NCI-H526 treated with DMSO at 0.1 percent for 48 hours (cell line): ENCODE measurements around the gene SF3B2.
"Not testable (repeated sequence)": the region's sequence is repeated elsewhere in the genome, so short reads cannot be mapped to it uniquely, and the experiment has no call there.

Source experiments
- DNase-seq: peaks from one replicate; lab custom pipeline; 2025; lab: John Stamatoyannopoulos, UW

SF3B2 gene

DNA sequence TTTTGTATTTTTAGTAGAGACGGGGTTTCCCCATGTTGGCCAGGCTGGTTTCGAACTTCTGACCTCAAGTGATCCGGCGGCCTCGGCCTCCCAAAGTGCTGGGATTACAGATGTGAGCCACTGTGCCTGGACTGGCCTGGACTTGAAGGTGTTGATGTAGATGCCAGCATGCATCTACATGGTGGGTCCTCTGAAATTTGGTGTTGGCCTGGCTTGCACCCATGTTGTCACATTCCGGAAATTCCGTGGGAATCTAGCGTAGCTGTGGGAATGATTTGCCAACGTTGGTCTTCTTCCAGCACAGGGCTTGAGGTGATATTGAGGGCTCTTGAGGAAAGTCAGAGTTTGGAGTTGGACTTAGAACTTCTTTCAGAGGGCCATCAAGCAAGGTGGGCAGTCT is 24.4 kb downstream of the SF3B2 start:
- no peak for DNase-seq

DNA sequence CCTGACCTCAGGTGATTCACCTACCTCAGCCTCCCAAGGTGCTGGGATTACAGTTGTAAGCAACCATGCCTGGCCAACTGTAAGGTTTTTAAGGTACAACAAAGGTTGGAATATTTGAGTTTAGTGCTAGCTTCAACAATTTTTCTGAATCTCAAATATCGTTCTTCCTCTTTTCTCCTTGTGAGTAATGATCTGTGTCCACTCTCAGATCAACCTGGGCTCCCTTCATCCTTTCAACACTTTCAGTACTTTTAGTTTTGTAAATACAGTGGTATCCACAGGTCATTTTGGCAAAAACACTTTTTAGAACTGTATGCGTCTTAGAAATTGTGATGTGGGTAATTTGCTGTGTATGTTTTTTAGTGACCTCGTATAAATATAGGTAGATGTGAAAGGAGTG is 25.8 kb downstream of the SF3B2 start:
- no peak for DNase-seq

DNA sequence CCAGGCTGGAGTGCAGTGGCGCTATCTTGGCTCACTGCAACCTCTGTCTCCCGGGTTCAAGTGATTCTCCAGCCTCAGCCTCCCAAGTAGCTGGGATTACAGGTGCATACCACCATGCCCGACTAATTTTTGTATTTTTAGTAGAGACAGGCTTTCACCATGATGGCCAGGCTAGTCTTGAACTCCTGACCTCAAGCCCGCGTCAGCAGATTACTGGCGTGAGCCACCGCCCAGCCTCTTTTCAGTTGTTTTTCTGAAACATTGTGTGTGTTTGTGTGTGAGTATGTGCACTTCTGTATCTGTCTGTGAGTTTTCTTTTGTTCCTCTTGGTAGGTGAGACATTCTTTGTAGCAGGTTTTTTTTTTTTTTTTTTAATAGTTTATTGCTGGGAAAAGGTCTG is 26.8 kb downstream of the SF3B2 start:
- DNase-seq, result not testable (repeated sequence)

DNA sequence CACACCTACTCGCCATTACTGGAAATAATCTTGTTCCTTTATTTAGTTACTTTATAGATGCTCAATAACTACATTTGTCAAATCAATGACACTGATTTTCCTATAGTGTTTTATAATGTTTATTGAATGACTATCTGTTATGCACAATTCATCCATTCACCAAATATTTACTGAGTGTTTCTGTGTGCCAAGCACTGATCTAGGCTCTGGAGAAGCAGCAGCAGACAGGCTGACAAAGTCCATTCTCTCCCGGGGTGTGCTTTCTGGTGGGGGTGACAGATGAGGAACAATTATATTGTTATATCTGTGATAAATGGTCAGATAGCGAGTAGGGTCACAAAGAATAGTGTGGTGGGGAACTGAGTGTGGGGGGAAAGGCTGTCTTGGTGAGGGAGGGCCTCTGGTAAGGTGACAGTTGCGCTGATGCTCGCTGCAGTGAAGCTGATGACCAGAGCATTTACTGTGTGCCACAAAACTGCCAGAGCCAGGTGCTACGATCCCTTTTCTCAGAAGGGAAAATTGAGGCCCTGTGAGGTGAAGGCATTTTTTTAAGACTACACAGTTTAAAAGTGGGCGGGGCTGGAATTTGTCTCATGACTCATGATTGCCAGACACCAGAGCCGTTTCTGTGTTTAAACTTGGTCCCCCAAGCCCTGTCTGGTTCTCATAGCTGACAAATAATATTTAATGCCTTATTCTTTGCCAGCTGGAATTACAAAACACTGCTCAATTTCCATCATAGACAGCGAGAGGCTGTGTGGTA is 28.1 kb downstream of the SF3B2 start:
- DNase-seq, result no peak

DNA sequence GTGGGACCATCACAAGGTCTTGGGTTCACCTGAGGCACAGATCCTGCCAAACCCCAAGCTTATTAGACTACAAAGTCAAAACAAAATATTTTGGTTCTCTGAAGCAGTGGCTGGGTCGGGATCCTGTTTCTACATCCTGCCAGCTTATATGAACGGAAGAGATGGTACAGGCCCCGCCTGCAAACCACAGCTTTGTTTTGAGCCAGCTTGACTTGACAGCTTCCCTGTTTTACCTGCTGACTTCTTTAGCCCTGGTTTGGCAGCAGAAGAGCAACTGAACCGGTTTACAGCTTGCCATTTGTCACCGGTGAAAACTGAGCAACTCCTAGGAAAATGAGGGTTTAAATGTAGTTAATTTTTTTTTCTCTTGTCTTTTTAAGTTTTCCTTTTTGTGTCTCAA is 29.3 kb downstream of the SF3B2 start:
- peak; percentile 36 for DNase-seq

DNA sequence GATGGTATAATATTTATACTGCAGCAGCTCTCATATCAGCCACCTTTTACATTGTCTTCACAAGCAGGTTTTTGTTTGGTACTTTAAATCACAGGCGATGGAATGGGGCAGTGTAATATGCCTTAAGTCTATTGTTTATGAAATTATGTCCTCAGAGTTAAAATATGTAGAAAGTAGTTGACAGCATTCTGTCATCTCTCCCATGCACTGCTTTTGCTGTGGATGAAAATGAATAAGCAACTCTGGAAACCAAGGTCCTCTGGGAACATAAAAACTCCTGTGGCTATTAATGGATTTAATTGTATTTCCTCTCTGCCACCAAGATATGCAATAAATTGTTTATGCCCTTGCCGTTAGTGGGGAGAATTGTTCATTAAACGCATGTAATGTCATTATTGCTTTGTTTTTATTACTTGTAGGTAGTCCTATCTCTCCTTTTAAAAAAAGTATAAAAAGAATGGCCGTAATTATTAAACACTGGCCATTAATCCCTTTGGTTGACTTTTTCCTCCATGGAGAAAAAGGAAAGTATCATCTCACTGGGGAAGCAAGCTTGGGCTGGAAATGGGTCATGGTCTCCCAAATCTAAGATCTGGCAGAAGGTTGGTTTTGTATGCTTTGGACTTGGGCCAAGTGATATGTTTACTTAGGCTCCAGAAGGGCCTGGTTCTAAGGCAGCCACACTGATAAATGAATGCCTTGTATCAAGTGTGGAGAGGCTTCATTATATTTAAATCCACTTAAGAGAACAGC is 31.0 kb downstream of the SF3B2 start:
- peak; percentile 58 for DNase-seq

DNA sequence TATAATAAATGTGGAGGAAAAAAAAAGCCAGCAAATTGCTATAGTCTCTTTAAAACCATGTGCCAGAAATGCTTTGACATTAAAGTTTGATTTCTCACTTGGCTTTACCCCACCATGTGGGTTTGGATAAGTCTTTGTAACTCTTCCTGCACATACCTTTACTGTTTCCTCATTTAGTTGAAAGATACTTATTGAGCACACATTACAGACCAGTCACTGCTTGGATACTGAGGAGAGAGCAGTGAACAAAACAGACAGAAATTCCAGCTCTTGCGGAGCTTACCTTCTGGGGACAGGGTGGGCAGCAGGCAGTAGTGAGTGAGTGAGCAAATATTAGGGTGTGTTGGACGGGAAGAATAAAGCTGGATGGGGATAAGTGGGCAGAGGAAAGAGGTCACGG is 31.6 kb downstream of the SF3B2 start:
- no peak for DNase-seq

DNA sequence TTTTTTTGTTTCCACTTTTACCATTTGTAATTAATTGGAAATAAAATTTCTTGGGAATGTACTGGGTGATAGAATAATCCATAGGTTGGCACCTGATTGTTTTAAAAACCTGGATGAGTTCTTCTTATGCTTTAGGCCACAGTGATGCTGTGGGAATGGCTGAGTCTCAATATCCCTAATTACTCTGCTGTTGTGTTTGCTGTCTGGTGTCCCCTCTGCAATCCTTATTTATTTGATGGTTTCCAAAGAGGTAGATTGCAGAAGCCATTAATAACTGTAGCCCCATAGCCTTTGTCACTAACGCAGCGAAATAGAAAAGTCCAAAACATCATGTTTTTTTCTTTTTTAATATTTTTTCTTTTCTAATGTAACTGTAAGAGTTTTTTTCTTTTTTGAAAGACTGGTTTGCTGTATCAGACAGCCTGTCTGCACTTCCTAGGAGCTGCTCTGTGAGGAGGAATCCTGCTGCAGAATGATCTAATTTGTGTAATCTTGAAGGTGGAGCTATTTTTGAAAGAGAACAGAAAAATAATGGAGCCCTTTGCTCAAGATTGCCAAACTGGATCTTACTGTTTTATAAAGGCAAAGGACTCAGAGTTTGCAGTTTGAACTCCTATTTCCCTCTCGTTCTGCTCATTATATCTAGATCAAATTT is 32.8 kb downstream of the SF3B2 start:
- DNase-seq, result no peak

DNA sequence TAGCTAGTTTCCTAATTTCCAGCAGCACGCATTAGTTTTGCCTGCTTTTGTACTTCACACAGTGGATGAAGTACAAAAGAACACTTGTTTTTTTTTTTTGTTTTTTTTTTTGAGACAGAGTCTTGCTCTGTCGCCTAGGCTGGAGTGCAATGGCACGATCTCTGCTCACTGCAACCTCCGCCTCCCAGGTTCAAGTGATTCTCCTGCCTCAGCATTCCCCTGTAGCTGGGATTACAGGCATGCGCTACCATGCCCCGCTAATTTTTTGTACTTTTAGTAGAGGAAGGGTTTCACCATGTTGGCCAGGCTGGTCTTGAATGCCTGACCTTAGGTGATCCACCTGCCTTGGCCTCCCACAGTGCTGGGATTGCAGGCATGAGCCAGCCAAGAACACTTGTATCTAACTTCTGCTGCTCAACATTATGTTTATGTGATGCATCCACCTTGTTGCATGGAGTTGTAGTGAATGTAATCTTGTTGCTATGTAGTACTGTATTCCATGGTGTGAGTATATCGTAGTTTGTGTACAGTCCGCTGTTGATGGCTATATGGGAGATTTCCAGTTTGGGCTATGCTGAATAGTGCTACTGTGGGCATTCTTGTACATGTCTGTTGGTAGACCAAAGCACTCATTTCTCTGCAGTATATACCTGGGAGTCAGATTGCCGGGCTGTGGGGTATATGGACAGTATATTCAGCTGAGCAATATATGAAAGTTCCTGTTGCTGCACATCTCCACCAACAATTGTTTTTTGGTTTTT is 35.2 kb downstream of the SF3B2 start:
- no peak for DNase-seq

DNA sequence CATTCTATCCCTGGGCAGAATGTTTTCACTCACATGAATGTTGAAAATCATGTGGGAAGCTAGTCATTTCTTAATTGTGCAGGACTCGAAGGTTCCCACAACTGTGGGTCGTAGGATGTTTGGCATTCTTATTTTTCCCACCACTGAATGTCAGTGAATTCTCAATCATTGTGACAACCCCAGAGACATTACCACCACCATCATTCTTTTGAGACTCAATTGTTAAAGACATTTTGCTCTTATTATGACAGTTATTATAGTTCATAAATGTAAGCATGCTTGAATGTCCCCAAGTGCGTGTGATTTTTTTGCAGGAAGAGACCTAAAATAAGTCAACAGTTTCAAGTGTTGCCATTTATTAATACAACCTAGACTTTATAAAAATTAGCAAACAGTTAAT is 36.9 kb downstream of the SF3B2 start:
- no peak for DNase-seq

DNA sequence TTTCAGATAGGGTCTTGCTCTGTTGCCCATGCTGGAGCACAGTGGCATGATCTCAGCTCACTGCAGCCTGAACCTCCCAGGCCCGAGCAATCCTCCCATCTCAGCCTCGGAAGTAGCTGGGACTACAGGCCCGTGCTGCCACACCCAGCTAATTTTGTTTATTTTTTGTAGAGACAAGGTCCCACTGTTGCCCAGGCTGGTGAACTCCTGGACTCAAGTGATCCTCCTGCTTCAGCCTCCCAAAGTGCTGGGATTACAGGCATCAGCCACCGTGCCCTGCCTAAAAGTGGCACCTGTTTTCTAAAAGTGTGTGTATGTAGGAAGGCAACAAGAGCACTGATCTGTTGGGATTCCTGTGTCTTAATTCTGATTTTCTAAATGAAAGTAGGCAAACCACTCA is 38.1 kb downstream of the SF3B2 start:
- no peak for DNase-seq

- not testable (repeated sequence) for DNase-seq
Measured at GRCh38 chr11:66092125-66092524, 40.0 kb downstream of the SF3B2 start.

DNA sequence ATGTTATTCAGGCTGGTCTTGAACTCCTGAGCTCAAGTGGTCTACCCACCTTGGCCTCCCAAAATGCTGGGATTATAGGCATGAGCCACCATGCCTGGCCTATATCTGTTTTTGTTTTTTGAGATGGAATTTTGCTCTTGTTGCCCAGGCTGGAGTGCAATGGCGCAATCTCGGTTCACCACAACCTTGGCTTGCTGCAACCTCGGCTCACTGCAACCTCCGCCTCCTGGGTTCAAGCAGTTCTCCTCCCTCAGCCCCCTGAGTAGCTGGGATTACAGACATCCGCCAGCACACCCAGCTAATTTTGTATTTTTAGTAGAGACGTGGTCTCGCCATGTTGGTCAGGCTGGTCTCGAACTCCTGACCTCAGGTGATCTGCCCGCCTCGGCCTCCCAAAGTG is 47.6 kb downstream of the SF3B2 start:
- DNase-seq, result not testable (repeated sequence)

GRCh38 chr11:66100272-66101065 is 48.3 kb downstream of the SF3B2 start:
- peak; percentile 12 for DNase-seq

- no peak for DNase-seq
Measured at GRCh38 chr11:66101066-66101464, 48.9 kb downstream of the SF3B2 start.

GRCh38 chr11:66104057-66104638 is 52.0 kb downstream of the SF3B2 start:
- DNase-seq, result no peak

- DNase-seq, result no peak
Measured at GRCh38 chr11:66106786-66107599, 54.8 kb downstream of the SF3B2 start.

- no peak for DNase-seq
Measured at GRCh38 chr11:66107600-66108510, 55.7 kb downstream of the SF3B2 start.

GRCh38 chr11:66109294-66109693 is 57.1 kb downstream of the SF3B2 start:
- no peak for DNase-seq
